IMR-90 (cell line): ENCODE measurements around the gene CRYBG3. TPM values are rescaled to one million over a fixed set of nuclear protein-coding genes. Genes with fewer than 3 reads are reported as not detected.
"Not testable (repeated sequence)": the region's sequence is repeated elsewhere in the genome, so short reads cannot be mapped to it uniquely, and the experiment has no call there.

ENCODE experiments used
- ATAC-seq: fragments of 200-7000 bp; cut with Tn5 transposase; 2 replicates; pipeline ENCODE4 v1.9.1; 2020; ENCODE audit warnings: low read depth, mild to moderate bottlenecking, moderate library complexity
- BruUV-seq: library from RNA; stranded (reverse); fragments of 400-500 nt; replicated peaks from 2 replicates; lab custom pipeline; 2021; lab: Mats Ljungman, UMichigan
- CTCF ChIA-PET: fragments of 300-600 bp; formaldehyde crosslinking; extraction: SDS; loops from one replicate; lab custom pipeline; 2021; ENCODE audit warnings: antibody characterized with exemption; lab: Yijun Ruan, JAX
- POLR2A ChIA-PET: fragments of 300-600 bp; sonication (Branson Sonifier 250); formaldehyde crosslinking; loops from one replicate; lab custom pipeline; 2022; ENCODE audit warnings: antibody characterized with exemption; ENCODE audit not compliant: unreplicated experiment; lab: Charles Lee
- DNase-seq: peaks from one replicate; pipeline ENCODE4 v3.0.0; 2013
- H2AFZ ChIP-seq: replicated peaks from 2 replicates; pipeline ENCODE3; 2013; ENCODE audit warnings: low read length, mild to moderate bottlenecking; ENCODE audit not compliant: poor library complexity
- H2AK5ac ChIP-seq: 2 replicates; pipeline ENCODE4 v1.6.1; 2013; ENCODE audit warnings: low read depth, low read length, inconsistent platforms
- H2AK9ac ChIP-seq: replicated peaks from 2 replicates; pipeline ENCODE3; 2013; ENCODE audit warnings: mild to moderate bottlenecking, low read depth, low read length, moderate library complexity; ENCODE audit not compliant: poor library complexity
- H2BK120ac ChIP-seq: 2 replicates; pipeline ENCODE4 v1.6.1; 2013; ENCODE audit warnings: low read depth, low read length, inconsistent platforms
- H2BK15ac ChIP-seq: 3 replicates; pipeline ENCODE4 v1.6.1; 2013; ENCODE audit warnings: low read depth, low read length, inconsistent platforms
- H2BK20ac ChIP-seq: 2 replicates; pipeline ENCODE4 v1.6.1; 2013; ENCODE audit warnings: low read depth, mild to moderate bottlenecking, inconsistent platforms, low read length, moderate library complexity
- H2BK5ac ChIP-seq: 2 replicates; pipeline ENCODE4 v1.6.1; 2013; ENCODE audit warnings: mild to moderate bottlenecking, low read depth, low read length, inconsistent platforms; ENCODE audit not compliant: poor library complexity, severe bottlenecking
- H3K14ac ChIP-seq: replicated peaks from 2 replicates; pipeline ENCODE4 v1.6.1; 2013; ENCODE audit warnings: low read depth, low read length, inconsistent platforms
- H3K18ac ChIP-seq: 2 replicates; pipeline ENCODE4 v1.6.1; 2013; ENCODE audit warnings: low read depth, low read length, control low read depth
- H3K23ac ChIP-seq: 2 replicates; pipeline ENCODE4 v1.6.1; 2013; ENCODE audit warnings: low read depth, low read length, inconsistent platforms
- H3K27ac ChIP-seq: 2 replicates; pipeline ENCODE4 v1.5.1; 2013; ENCODE audit warnings: mild to moderate bottlenecking, control low read depth, low read length; ENCODE audit not compliant: insufficient read depth
- H3K27me3 ChIP-seq: 2 replicates; pipeline ENCODE4 v1.6.1; 2013; ENCODE audit warnings: low read length; ENCODE audit not compliant: control insufficient read depth, insufficient read depth
- H3K36me3 ChIP-seq: 2 replicates; pipeline ENCODE4 v1.6.1; 2013; ENCODE audit warnings: low read length, mixed read lengths; ENCODE audit not compliant: control insufficient read depth, insufficient read depth
- H3K4ac ChIP-seq: 2 replicates; pipeline ENCODE4 v1.6.1; 2013; ENCODE audit warnings: low read depth, low read length, inconsistent platforms
- H3K4me1 ChIP-seq: 2 replicates; pipeline ENCODE4 v1.6.1; 2013; ENCODE audit warnings: low read length, mixed read lengths; ENCODE audit not compliant: control insufficient read depth, insufficient read depth
- H3K4me2 ChIP-seq: 2 replicates; pipeline ENCODE4 v1.6.1; 2013; ENCODE audit warnings: low read depth, mild to moderate bottlenecking, control low read depth, low read length, moderate library complexity
- H3K4me3 ChIP-seq: 2 replicates; pipeline ENCODE4 v1.5.1; 2013; ENCODE audit warnings: low read depth, mild to moderate bottlenecking, control low read depth, low read length, moderate library complexity; ENCODE audit not compliant: insufficient read depth
- H3K56ac ChIP-seq: 2 replicates; pipeline ENCODE4 v1.6.1; 2013; ENCODE audit warnings: low read length, inconsistent platforms; ENCODE audit not compliant: insufficient read depth; ENCODE audit errors: extremely low read depth
- H3K79me1 ChIP-seq, 2 experiments: 2 replicates each; pipeline ENCODE4 v1.6.1; 2013; ENCODE audit warnings: low read length in 2 of 2, inconsistent platforms in 1 of 2, low read depth in 1 of 2
- H3K9ac ChIP-seq: 2 replicates; pipeline ENCODE4 v1.6.1; 2013; ENCODE audit warnings: low read depth, low read length, control low read depth
- H3K9me1 ChIP-seq: 2 replicates; pipeline ENCODE4 v1.6.1; 2013; ENCODE audit warnings: low read length, inconsistent platforms; ENCODE audit not compliant: insufficient read depth
- H3K9me3 ChIP-seq: 2 replicates; pipeline ENCODE4 v1.6.1; 2013; ENCODE audit warnings: low read length; ENCODE audit not compliant: control insufficient read depth, insufficient read depth
- H4K20me1 ChIP-seq: 2 replicates; pipeline ENCODE4 v1.6.1; 2013; ENCODE audit warnings: low read length, inconsistent platforms; ENCODE audit not compliant: insufficient read depth
- H4K5ac ChIP-seq: 2 replicates; pipeline ENCODE4 v1.6.1; 2013; ENCODE audit warnings: mild to moderate bottlenecking, low read depth, low read length, control low read depth
- H4K8ac ChIP-seq, 2 experiments: 2 replicates each; pipeline ENCODE4 v1.6.1; 2013; ENCODE audit warnings: low read depth in 2 of 2, low read length in 2 of 2, control low read depth in 1 of 2, inconsistent platforms in 1 of 2
- H4K91ac ChIP-seq: 2 replicates; pipeline ENCODE4 v1.6.1; 2013; ENCODE audit warnings: low read depth, low read length, inconsistent platforms; ENCODE audit not compliant: insufficient read depth
- ELK1 ChIP-seq: fragments of 150-350 bp; IDR thresholded peaks from 2 replicates; pipeline ENCODE4 v1.6.1; 2016; ENCODE audit warnings: low read depth, mild to moderate bottlenecking, low read length, moderate library complexity, borderline replicate concordance
- WGBS, 2 experiments: methylation state at CpG; one replicate each; pipeline versions ENCODE4 v1.1.5 to v1.1.7; 2013; ENCODE audit warnings: missing lambda C conversion rate in 2 of 2; ENCODE audit not compliant: insufficient read length in 1 of 2; ENCODE audit errors: extremely low coverage in 2 of 2; 5-methylcytosine and 5-hydroxymethylcytosine counted together
- dilution Hi-C: fragments of 300-500 bp; cut with HindIII; formaldehyde crosslinking; loops from one replicate; pipeline ENCODE4 v1.14.3; 2018; ENCODE audit warnings: low sequenced_read_pairs; ENCODE audit not compliant: unreplicated experiment
- in situ Hi-C: fragments of 300-500 bp; cut with MboI; formaldehyde crosslinking; loops from 3 replicates; pipeline ENCODE4 v1.14.3; 2019; ENCODE audit warnings: low sequenced_read_pairs, inconsistent platforms, mixed read lengths
- intact Hi-C: fragments of 100-400 bp; cut with micrococcal nuclease; formaldehyde crosslinking; loops from 2 replicates; pipeline ENCODE4 v1.10.0; 2022
- polyA plus RNA-seq, 3 experiments: library from polyadenylated mRNA; depleted of rRNA; stranded (reverse); fragments of >200 nt; gene quantifications; 2 replicates each; pipeline ENCODE4 v1.2.3, GENCODE V29; 2012; ENCODE audit warnings: low replicate concordance in 1 of 3
- total RNA-seq: library from RNA; depleted of rRNA; stranded (reverse); fragments of >200 nt; gene quantifications from 2 replicates; pipeline ENCODE4 v1.2.3, GENCODE V29; 2012

The CRYBG3 gene
- total and polyA plus RNA-seq, 2 of the 4 experiments (the other 2 are of a cell fraction): 4.9 to 26.2 TPM

DNA sequence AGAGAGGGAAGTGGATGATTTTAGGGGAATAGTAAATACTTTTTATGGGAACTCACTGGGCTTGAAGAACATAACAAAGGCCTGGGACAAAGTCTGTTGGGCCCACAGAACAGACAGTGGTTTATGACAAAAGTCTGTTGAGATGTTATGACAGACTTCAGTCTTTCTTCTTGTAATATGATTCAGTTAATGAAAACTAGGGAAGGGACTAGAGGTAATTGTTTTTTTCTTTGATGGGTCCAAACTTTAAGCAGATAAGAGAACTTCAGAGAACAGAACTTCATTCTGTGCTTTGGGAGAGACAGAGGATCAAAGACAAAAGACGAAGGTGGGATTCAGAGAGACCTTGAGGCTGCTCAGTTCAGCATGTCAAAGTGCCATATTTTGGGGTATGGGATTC lies 9.3 kb downstream of the CRYBG3 start:
- no peaks in the 10 kb centered on the region for H3K36me3 ChIP-seq
- no peak for ATAC-seq
- no peak for DNase-seq
- H4K5ac ChIP-seq: no peak overlapping the region
- no peak overlapping the region for H2BK15ac ChIP-seq
- no peak overlapping the region for H3K9ac ChIP-seq
- H2BK20ac ChIP-seq: no peak overlapping the region
- ChIA-PET POLR2A (no interaction called here), CTCF (no interaction called here)
- no peak overlapping the region for H3K14ac ChIP-seq
- H3K9me1 ChIP-seq: 0 out of 2 replicates have a peak, but pooled peaks cover 6% of the 10 kb centered on the region
- H3K18ac ChIP-seq: no peak overlapping the region
- H4K91ac ChIP-seq: no peak overlapping the region
- in situ Hi-C loops (no loop called here), dilution Hi-C loops (no loop called here), intact Hi-C loops (no loop called here)
- H2AFZ ChIP-seq: no peak overlapping the region
- H3K4me2 ChIP-seq: no peak overlapping the region
- no peak overlapping the region for H3K23ac ChIP-seq
- H2AK5ac ChIP-seq: no peak overlapping the region
- no peak overlapping the region for H2BK120ac ChIP-seq
- no peak overlapping the region for H3K27ac ChIP-seq
- no peak overlapping the region for H2AK9ac ChIP-seq
- H3K4me1 ChIP-seq: peaks cover 2% of the 10 kb centered on the region; the same call in 1 of the 2 replicates
- no CpG with 5 or more reads among the region's 1 CpG for WGBS, 2 experiments
- no peaks in the 10 kb centered on the region for H3K9me3 ChIP-seq
- no TSS peak for BruUV-seq
- H4K20me1 ChIP-seq: no peaks in the 10 kb centered on the region
- no peak overlapping the region for H2BK5ac ChIP-seq
- H3K27me3 ChIP-seq: no peaks in the 10 kb centered on the region
- H3K4me3 ChIP-seq: no peak overlapping the region
- no peak overlapping the region for H3K56ac ChIP-seq
- H3K79me1 ChIP-seq: peaks cover 0 to 31% of the 10 kb centered on the region in 2 experiments; a peak in 3 of 4 replicates
- no peak for TF ChIP-seq ELK1
- no peak overlapping the region for H4K8ac ChIP-seq
- no peak overlapping the region for H3K4ac ChIP-seq

DNA sequence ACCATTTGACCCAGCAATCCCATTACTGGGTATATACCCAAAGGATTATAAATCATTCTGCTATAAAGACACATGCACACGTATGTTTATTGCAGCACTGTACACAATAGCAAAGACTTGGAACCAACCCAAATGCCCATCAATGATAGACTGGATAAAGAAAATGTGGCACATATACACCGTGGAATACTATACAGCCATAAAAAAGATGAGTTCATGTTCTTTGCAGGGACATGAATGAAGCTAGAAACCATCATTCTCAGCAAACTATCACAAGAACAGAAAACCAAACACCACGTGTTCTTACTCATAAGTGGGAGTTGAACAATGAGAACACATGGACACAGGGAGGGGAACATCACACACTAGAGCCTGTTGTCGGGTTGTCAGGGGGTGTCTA lies 11.4 kb downstream of the CRYBG3 start:
- H2BK15ac ChIP-seq, H3K4ac ChIP-seq, H4K20me1 ChIP-seq, POLR2A ChIA-PET, H2AFZ ChIP-seq, dilution Hi-C loops, in situ Hi-C loops, H3K14ac ChIP-seq, H3K4me3 ChIP-seq, H3K18ac ChIP-seq, H2BK120ac ChIP-seq, H3K9me3 ChIP-seq, DNase-seq, H4K8ac ChIP-seq, H3K27me3 ChIP-seq, H3K4me2 ChIP-seq, H2BK5ac ChIP-seq, CTCF ChIA-PET, H3K4me1 ChIP-seq, H3K56ac ChIP-seq, H3K9me1 ChIP-seq, H3K36me3 ChIP-seq, H3K9ac ChIP-seq, H2AK5ac ChIP-seq, H3K27ac ChIP-seq, H3K23ac ChIP-seq, ATAC-seq, H2AK9ac ChIP-seq, intact Hi-C loops, H4K5ac ChIP-seq, H2BK20ac ChIP-seq, BruUV-seq, H4K91ac ChIP-seq: not testable (repeated sequence)
- peaks cover 12 to 32% of the 10 kb centered on the region in 2 experiments; a peak in 3 of 4 replicates for H3K79me1 ChIP-seq
- no CpG with 5 or more reads among the region's 4 CpGs for WGBS, 2 experiments
